ENCODE measurements around the gene CRABP2. TPM values are rescaled to one million over a fixed set of nuclear protein-coding genes. Genes with fewer than 3 reads are reported as not detected.

CRABP2 gene
- total RNA-seq, 1 donor from 2014 or later: 370 TPM

GRCh38 chr1:156721535-156721934, 16.2 kb upstream of the CRABP2 start:
- Mint-ChIP-seq H3K36me3 (peaks cover 20% of the 10 kb centered on the region), H3K4me3 (no peak overlapping the region), H3K27ac (no peak overlapping the region), H3K9me3 (no peaks in the 10 kb centered on the region), H3K27me3 (no peaks in the 10 kb centered on the region), H3K4me1 (ENCODE audit: unreplicated experiment) (peaks cover 6% of the 10 kb centered on the region)
- no peak for TF ChIP-seq CTCF (conservative IDR thresholded peaks at IDR 0.05)
- DNase-seq (ENCODE audit: extremely low spot score, unreplicated experiment): no peak

DNA sequence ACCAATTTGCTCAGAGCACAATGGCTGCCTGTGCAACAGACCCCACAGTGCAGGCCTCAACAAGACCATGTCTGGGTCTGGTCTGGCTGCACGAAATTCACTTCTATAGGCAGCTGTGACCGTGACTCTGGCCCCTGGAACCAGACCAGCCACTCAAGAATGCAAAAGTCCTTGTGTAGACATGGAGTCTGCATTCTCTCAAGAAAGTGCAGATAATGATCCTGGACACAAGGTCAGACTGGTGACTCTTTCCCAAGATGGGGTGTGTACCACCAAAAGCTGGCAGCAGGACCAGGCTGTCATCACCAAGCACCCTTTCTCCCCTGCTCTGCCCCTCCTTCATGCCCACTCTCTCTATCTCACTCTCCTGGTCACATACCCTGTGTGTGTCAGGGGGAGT, 15.7 kb upstream of the CRABP2 start:
- no peak overlapping the region for H3K27ac Mint-ChIP-seq
- H3K4me1 Mint-ChIP-seq (ENCODE audit: unreplicated experiment): peaks cover 6% of the 10 kb centered on the region
- no peaks in the 10 kb centered on the region for H3K9me3 Mint-ChIP-seq
- no peak for TF ChIP-seq CTCF (conservative IDR thresholded peaks at IDR 0.05)
- no peaks in the 10 kb centered on the region for H3K27me3 Mint-ChIP-seq
- no peak for DNase-seq (ENCODE audit: extremely low spot score, unreplicated experiment)
- H3K4me3 Mint-ChIP-seq: no peak overlapping the region
- H3K36me3 Mint-ChIP-seq: peaks cover 20% of the 10 kb centered on the region

- Mint-ChIP-seq H3K9me3 (no peaks in the 10 kb centered on the region), H3K4me3 (no peak overlapping the region), H3K27me3 (no peaks in the 10 kb centered on the region), H3K27ac (no peak overlapping the region), H3K4me1 (ENCODE audit: unreplicated experiment) (peaks cover 17% of the 10 kb centered on the region), H3K36me3 (peaks cover 10% of the 10 kb centered on the region)
- TF ChIP-seq CTCF (conservative IDR thresholded peaks at IDR 0.05): no peak
- no peak for DNase-seq (ENCODE audit: extremely low spot score, unreplicated experiment)
These were observed 12.0 kb upstream of the CRABP2 start for GRCh38 chr1:156717351-156717750.

- H3K27me3 Mint-ChIP-seq: no peaks in the 10 kb centered on the region
These were observed 9.4 kb upstream of the CRABP2 start for GRCh38 chr1:156714830-156715229.

GRCh38 chr1:156712626-156713025, 7.2 kb upstream of the CRABP2 start:
- DNase-seq (ENCODE audit: extremely low spot score, unreplicated experiment): no peak
- peaks cover 7% of the 10 kb centered on the region for H3K36me3 Mint-ChIP-seq
- no peak for TF ChIP-seq CTCF (conservative IDR thresholded peaks at IDR 0.05)
- peak overlapping the region; percentile 34 for H3K4me3 Mint-ChIP-seq
- H3K9me3 Mint-ChIP-seq: no peaks in the 10 kb centered on the region
- H3K27ac Mint-ChIP-seq: peak overlapping the region; percentile 70
- H3K27me3 Mint-ChIP-seq: no peaks in the 10 kb centered on the region
- H3K4me1 Mint-ChIP-seq (ENCODE audit: unreplicated experiment): peaks cover 59% of the 10 kb centered on the region

More at GRCh38 chr1:156714830-156715229, 9.4 kb upstream of the CRABP2 start:
- peaks cover 8% of the 10 kb centered on the region for H3K36me3 Mint-ChIP-seq
- no peaks in the 10 kb centered on the region for H3K9me3 Mint-ChIP-seq
- H3K4me3 Mint-ChIP-seq: no peak overlapping the region
- no peak for TF ChIP-seq CTCF (conservative IDR thresholded peaks at IDR 0.05)
- no peak for DNase-seq (ENCODE audit: extremely low spot score, unreplicated experiment)
- H3K4me1 Mint-ChIP-seq (ENCODE audit: unreplicated experiment): peaks cover 39% of the 10 kb centered on the region
- H3K27ac Mint-ChIP-seq: no peak overlapping the region
